T-helper 1 cell treated with Interleukin-12 subunit alpha and Interleukin-12 subunit beta and Interleukin-4 antibody, amounts not matched to agents 30 μg/mL and 1 μg/mL, for 36 hours (primary cell): ENCODE measurements around the gene HEYL.

Experiments
- H3K27ac Mint-ChIP-seq: one replicate; pipeline ENCODE4 v1.8.0; 2021; ENCODE audit warnings: mild to moderate bottlenecking, mixed read lengths
- H3K27me3 Mint-ChIP-seq: one replicate; pipeline ENCODE4 v1.8.0; 2021; ENCODE audit warnings: low read depth, mixed read lengths
- H3K36me3 Mint-ChIP-seq: one replicate; pipeline ENCODE4 v1.8.0; 2021; ENCODE audit warnings: low read depth, mixed read lengths
- H3K4me1 Mint-ChIP-seq: one replicate; pipeline ENCODE4 v1.8.0; 2021; ENCODE audit warnings: low read depth, mixed read lengths
- H3K4me3 Mint-ChIP-seq: one replicate; pipeline ENCODE4 v1.8.0; 2021; ENCODE audit warnings: mild to moderate bottlenecking, moderate library complexity, mixed read lengths
- H3K9me3 Mint-ChIP-seq: one replicate; pipeline ENCODE4 v1.8.0; 2021; ENCODE audit warnings: mixed read lengths

Gene HEYL

DNA sequence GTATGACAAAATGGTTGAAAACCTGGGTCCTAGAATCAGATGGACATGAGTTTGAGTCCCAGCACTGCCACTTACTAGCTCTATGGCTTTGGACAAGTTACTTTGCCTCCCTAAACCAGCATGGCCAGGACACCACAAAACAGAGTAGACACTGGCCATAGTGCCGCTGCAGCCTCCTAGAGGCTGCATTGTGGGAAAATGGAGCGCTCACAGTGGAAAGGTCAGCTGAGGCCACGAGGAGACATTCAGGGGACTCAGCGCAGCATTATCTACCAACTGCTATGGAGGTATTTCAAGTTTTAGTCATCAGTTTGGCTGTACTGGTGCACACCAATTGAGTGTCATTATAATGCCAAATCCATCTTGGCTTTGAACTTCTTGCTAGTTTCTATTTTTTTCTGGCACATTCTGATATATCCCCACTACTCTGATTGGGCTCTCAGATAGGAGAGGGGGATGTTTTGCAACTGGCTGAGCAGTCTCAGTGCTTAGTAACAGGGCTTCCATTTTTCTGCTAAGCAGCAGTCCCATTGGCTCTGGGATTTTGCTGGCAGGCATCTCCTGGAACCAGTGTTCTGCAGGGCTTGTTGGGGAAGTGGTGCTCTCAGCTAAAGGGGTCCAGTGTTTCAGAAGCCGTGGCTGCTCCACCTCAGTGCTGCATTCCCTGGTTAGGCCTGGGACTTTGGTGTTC lies 16.3 kb upstream of the HEYL start:
- Mint-ChIP-seq H3K4me1 (peaks cover 17% of the 10 kb centered on the region), H3K27ac (no peak overlapping the region), H3K4me3 (no peak overlapping the region), H3K36me3 (no peaks in the 10 kb centered on the region), H3K27me3 (peaks cover 3% of the 10 kb centered on the region), H3K9me3 (no peaks in the 10 kb centered on the region)

DNA sequence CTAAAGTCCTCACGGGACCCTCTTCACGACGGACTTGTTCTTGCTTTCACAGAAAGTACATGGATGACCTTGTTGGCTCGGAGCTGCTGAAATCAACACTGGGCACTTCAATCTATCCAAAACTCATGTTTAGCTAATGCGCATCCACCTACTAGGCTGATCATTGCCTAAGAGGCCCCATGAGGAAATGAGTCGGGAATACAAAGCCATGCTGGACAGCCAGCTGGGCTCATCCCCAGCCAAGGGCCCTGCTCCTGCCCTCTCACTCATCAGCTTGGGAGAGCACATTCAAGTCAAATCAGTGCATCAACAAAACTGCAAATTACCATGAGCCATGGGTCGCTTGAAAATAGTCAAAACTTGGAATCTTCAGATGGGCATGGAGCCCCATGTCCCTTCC lies 14.8 kb upstream of the HEYL start:
- Mint-ChIP-seq H3K27ac (no peak overlapping the region), H3K9me3 (no peaks in the 10 kb centered on the region), H3K27me3 (peaks cover 3% of the 10 kb centered on the region), H3K4me3 (no peak overlapping the region), H3K36me3 (no peaks in the 10 kb centered on the region), H3K4me1 (peaks cover 17% of the 10 kb centered on the region)

DNA sequence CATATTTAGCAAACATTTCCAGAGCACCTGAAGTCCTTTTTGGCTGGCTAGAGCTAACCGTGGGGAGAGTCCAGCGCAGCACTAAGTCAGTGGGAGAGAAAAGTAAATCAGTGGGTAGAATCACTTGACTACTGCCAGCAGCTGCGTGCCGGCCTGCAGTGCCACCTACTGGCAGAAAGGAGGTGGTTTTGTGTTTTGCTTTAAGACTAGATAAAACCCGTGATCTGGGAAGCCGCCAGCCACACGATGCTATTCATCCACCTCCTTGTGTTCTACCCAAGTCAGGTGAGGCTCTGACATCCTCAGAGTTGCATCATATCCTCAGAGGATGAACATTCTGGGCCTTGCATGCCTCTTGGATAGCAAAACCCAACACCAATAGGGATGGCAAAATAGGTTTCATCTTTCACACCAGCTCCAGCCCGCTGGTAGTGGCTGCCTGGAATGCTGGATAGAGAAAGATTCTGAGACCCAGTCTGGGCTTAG lies 14.1 kb upstream of the HEYL start:
- H3K9me3 Mint-ChIP-seq: no peaks in the 10 kb centered on the region
- peaks cover 17% of the 10 kb centered on the region for H3K4me1 Mint-ChIP-seq
- peaks cover 3% of the 10 kb centered on the region for H3K27me3 Mint-ChIP-seq
- H3K27ac Mint-ChIP-seq: no peak overlapping the region
- no peaks in the 10 kb centered on the region for H3K36me3 Mint-ChIP-seq
- no peak overlapping the region for H3K4me3 Mint-ChIP-seq

DNA sequence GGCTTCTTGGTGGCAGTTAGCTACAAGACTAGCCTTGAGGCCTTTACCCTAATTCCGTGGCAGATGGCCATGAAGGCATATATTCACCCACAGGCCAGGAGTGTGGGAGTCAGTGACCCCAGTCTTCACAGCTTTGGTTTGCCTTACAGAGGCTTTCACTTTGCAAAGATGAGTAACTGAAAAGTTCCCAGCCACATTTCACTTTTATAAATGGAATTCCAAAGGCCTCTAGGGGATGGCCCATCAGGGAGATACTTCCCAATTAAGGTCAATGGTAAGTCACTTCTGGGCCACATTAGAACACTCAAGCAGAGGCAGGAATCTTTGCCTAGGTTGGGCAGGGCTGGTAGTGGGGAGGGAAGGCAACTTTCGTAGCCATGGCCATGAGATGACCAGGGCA lies 13.1 kb upstream of the HEYL start:
- Mint-ChIP-seq H3K27me3 (peaks cover 3% of the 10 kb centered on the region), H3K9me3 (no peaks in the 10 kb centered on the region), H3K36me3 (no peaks in the 10 kb centered on the region), H3K4me1 (peaks cover 12% of the 10 kb centered on the region), H3K27ac (no peak overlapping the region), H3K4me3 (no peak overlapping the region)

DNA sequence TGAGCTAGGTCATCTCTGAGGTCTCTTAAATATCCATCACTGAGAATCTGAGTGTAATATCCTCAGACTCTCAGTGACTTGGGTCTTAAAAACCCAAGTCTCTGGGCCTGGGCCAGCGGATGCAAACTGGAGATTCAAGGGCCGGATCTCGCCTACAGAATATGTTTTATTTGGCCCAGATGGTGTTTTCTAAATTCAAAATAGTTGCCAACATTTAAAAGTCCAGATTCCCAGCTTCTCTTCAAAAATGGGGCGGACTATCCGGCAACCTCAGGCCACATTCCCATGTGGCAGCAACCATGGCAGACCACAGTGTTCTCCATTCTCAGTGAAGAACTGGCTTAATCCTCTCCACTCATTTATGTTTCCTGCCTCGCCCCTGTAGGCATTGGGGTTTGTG lies 12.7 kb upstream of the HEYL start:
- Mint-ChIP-seq H3K27ac (no peak overlapping the region), H3K36me3 (no peaks in the 10 kb centered on the region), H3K27me3 (peaks cover 3% of the 10 kb centered on the region), H3K9me3 (no peaks in the 10 kb centered on the region), H3K4me3 (no peak overlapping the region), H3K4me1 (peaks cover 12% of the 10 kb centered on the region)

DNA sequence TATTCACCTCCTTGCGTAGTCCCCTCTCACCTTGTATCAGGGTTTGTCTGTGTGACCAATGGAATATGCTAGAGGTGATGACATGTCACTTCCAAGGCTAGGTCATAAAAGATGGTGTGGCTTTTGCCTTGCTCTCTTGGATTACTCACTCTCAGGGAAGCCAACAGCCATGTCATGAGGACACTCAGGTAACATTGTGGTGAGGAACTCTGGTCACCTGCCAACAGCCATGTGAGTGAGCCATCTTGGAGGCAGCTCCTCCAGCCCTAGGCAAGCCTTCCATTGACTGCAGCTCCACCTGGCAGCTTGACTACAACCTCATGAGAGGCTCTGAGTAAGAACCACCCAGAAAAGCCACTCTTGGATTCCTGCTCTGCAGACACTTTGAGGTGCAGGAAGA lies 11.0 kb upstream of the HEYL start:
- H3K36me3 Mint-ChIP-seq: no peaks in the 10 kb centered on the region
- no peak overlapping the region for H3K27ac Mint-ChIP-seq
- no peaks in the 10 kb centered on the region for H3K9me3 Mint-ChIP-seq
- H3K4me1 Mint-ChIP-seq: peaks cover 12% of the 10 kb centered on the region
- peaks cover 3% of the 10 kb centered on the region for H3K27me3 Mint-ChIP-seq
- H3K4me3 Mint-ChIP-seq: no peak overlapping the region

DNA sequence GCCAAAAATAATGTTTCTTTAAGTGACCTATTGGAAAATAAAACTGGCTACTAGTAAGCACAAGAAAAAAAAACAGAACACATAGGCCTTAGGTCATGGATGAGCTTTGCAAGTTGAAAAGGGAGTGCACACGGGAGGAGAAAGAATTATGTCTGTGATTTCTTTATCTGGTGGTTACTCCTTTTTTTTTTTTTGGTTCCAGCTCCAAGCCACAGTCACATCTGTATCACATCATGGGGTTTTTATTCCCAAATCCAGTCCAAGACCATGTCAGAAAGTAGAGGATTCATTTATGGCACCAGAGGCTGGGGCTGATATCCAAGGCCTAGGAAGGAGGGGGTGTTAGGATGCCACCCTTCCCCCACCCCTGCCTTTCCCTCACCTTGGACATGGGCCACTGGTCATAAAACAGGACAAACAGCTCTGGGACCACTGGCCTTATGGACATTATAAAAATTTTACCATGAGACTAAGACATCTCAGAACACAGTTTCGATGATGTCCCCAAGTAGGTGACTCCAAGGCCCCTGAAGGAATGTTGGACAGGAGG lies 10.3 kb upstream of the HEYL start:
- H3K27me3 Mint-ChIP-seq: peaks cover 3% of the 10 kb centered on the region
- H3K27ac Mint-ChIP-seq: no peak overlapping the region
- no peaks in the 10 kb centered on the region for H3K9me3 Mint-ChIP-seq
- H3K4me3 Mint-ChIP-seq: no peak overlapping the region
- H3K36me3 Mint-ChIP-seq: no peaks in the 10 kb centered on the region
- H3K4me1 Mint-ChIP-seq: peaks cover 12% of the 10 kb centered on the region

DNA sequence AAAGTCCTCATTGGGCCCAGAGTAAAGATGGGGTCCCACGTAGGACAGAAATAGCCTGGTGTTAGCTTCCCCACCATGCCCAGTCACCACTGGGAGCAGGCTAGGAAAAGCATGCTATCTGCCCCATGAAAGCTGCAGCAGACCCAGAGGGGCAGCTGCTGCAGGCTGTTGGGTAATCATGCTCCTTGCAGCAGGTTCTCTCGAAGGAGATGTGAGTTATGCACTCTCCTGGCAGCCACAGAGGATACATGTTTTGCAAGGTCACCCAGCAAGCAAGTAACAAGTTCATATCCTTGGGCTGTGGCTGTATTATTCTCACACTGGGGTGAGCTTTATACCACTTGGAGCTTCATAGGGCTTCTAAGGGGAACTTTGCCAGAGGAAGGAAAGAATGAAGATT lies 9.1 kb upstream of the HEYL start:
- Mint-ChIP-seq H3K27ac (no peak overlapping the region), H3K4me3 (no peak overlapping the region), H3K27me3 (no peaks in the 10 kb centered on the region), H3K4me1 (peaks cover 6% of the 10 kb centered on the region), H3K9me3 (no peaks in the 10 kb centered on the region), H3K36me3 (no peaks in the 10 kb centered on the region)

DNA sequence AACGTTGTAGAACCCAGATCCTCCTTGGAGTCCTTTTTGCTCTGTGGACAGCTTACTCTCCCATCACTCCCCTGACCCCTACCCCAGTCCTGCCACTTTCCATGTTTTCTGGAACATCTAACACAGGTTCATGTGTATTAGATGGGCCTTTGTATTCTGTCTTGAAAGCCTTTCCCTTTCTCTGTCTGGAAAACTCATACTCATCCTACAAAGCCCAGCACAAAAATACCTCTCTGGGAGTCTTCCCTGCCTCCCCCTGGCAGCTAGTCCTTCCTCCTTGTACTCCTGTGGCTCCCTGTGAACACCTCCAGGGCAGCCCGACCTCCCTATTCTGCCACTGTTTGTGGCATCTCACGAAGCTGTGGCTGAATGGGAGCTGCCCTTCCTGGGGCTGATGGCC lies 7.8 kb upstream of the HEYL start:
- H3K9me3 Mint-ChIP-seq: no peaks in the 10 kb centered on the region
- no peaks in the 10 kb centered on the region for H3K36me3 Mint-ChIP-seq
- no peaks in the 10 kb centered on the region for H3K4me1 Mint-ChIP-seq
- H3K27me3 Mint-ChIP-seq: no peaks in the 10 kb centered on the region
- no peak overlapping the region for H3K27ac Mint-ChIP-seq
- no peak overlapping the region for H3K4me3 Mint-ChIP-seq

DNA sequence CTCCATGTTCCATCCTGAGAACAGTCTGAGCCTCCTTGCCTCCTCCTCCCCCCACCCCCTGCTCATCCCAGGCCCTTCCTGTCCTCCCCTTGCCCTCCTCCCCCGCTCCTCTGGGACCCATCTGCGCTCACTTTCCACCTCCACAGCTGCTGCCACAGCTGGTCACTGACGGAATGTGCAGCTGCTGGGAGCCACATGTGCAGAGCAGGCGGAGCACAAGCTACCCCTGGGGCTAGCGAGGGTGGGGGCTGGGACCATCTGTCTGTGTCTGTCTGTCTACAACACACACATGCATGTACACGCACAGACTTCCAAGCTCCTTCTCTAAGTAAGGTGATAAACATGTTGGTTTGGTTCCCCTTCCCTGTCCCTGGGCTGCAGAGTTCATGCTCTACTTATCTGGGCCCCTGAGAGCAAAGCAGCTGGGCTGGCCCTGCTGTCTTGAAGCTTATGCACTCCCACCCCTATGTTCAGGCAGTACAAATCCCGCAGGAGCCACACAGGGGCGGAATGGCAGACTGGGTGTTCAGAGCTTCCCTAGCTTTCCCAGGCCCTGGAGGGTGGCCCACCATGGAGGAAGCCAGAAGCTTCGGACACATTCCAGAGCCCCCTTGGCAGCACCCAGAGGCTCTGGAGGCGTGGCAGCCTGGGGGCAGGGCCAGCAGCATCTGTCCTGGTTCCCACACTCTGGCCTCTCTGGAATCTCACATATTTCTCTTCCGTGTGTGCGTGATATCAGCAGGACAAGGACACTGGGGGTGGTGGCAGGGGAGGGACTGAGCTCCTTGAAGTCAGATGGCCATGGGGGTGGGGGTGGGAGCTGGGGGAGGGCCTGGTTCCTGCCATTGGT lies 7.0 kb upstream of the HEYL start:
- no peak overlapping the region for H3K4me3 Mint-ChIP-seq
- H3K4me1 Mint-ChIP-seq: no peaks in the 10 kb centered on the region
- no peak overlapping the region for H3K27ac Mint-ChIP-seq
- H3K9me3 Mint-ChIP-seq: no peaks in the 10 kb centered on the region
- H3K36me3 Mint-ChIP-seq: no peaks in the 10 kb centered on the region
- no peaks in the 10 kb centered on the region for H3K27me3 Mint-ChIP-seq

DNA sequence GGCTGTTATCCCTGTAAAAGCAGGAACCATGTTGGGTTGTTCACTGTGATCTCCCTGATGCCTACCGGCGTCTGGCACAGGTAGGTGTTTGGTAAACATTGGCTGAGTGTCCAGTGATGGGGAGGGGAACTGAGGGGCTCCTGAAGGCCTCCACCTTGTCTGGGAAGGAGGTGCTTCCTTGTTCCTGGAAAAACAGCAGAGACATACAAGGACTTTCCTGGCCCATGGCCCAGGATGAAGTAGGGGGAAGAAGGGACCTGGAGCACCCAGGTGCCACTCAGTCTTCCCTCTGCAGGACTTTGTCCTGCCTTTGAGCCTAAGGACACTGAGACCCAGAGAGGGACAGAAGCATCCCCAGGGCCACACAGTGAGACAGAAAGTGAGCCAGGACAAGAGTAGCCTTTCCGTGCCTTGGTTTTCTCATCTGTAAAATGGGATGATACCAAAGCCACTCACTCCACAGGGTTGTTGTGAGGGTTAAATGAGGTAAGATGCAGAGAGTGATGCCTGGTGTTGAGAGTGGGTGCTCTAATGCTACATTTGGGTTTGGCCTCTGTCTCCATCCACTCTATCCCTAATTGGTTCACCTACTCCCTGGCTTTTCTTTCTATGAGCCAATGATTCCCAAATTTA lies 6.1 kb upstream of the HEYL start:
- H3K4me1 Mint-ChIP-seq: no peaks in the 10 kb centered on the region
- no peak overlapping the region for H3K4me3 Mint-ChIP-seq
- H3K36me3 Mint-ChIP-seq: no peaks in the 10 kb centered on the region
- H3K27ac Mint-ChIP-seq: no peak overlapping the region
- H3K9me3 Mint-ChIP-seq: no peaks in the 10 kb centered on the region
- peaks cover 3% of the 10 kb centered on the region for H3K27me3 Mint-ChIP-seq

DNA sequence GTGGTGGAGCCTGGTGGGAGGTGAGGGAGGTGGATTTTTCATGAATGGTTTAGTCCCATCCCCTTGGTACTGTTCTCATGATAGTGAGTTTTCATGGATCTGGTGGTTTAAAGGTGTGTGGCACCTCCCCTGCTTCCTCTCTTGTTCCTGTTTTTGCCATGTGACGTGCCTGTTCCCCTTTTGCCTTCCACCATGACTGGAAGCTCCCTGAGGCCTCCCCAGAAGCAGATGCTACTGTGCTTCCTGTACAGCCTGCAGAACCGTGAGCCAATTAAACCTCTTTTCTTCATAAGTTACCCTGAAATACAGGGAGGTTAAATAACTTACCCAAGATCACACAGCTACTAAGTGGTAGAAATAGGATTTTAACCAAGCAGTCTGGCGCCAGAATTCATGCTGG lies 4.3 kb upstream of the HEYL start:
- Mint-ChIP-seq H3K4me3 (no peak overlapping the region), H3K4me1 (no peaks in the 10 kb centered on the region), H3K27me3 (peaks cover 9% of the 10 kb centered on the region), H3K9me3 (no peaks in the 10 kb centered on the region), H3K27ac (no peak overlapping the region), H3K36me3 (no peaks in the 10 kb centered on the region)

DNA sequence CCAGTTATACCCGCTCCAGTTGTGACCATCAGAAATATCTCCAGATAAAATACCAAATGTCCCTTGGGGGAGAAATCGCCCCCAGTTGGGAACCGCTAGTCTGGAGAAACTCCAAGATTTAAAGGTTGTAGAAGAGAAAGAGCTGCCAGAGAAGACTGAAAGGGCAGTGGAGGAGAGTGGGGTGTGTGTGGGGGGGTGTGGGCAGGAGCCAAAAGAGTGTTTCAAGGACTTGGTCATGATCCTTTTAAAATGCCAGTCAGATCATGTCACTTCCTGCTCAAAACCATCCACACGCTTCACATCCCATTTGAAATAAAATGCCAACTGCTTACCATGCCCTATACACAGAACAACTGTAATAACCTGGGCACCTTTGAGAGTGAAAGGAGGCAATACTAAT lies 3.4 kb upstream of the HEYL start:
- no peak overlapping the region for H3K4me3 Mint-ChIP-seq
- no peaks in the 10 kb centered on the region for H3K36me3 Mint-ChIP-seq
- no peaks in the 10 kb centered on the region for H3K9me3 Mint-ChIP-seq
- no peak overlapping the region for H3K27ac Mint-ChIP-seq
- H3K4me1 Mint-ChIP-seq: no peaks in the 10 kb centered on the region
- H3K27me3 Mint-ChIP-seq: peaks cover 18% of the 10 kb centered on the region

DNA sequence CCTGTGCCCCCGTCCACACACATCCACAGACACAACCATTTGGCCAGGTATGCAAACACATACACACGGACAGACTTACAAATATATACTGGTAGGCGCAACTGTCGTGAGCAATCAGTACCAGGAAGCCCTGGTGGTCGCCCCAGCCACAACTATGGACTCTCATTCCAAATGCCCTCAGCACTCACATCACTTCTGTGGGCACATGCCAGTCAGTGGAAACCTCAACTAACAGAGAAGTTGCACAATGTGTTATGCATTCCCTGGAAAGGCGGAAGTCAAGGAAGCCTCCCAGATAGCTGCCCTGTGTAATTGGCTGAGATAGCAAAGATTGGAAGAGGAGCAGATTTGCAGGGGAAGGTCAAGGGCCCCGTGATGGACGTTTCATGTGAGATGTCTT lies 1.4 kb upstream of the HEYL start:
- Mint-ChIP-seq H3K9me3 (no peaks in the 10 kb centered on the region), H3K36me3 (no peaks in the 10 kb centered on the region), H3K4me3 (no peak overlapping the region), H3K27me3 (peaks cover 24% of the 10 kb centered on the region), H3K27ac (no peak overlapping the region), H3K4me1 (no peaks in the 10 kb centered on the region)

DNA sequence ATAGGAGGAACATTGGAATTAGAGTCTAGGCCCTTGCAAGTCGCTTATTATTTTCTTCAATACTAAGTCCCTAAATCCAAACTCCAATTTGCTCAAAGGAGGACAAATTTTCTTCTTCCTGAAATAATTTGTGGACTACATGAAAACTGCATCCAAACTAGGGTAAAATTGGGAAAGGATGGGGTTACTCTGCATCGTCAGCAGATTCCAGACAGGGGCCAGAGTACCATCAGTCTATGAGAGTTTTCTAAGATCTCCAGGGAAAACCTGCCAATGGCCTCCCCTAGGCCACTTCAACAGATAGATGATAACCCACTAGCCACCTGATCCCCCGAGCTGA lies 508 bp downstream of the HEYL start:
- H3K4me1 Mint-ChIP-seq: no peaks in the 10 kb centered on the region
- H3K4me3 Mint-ChIP-seq: peak overlapping the region; percentile 45
- H3K36me3 Mint-ChIP-seq: no peaks in the 10 kb centered on the region
- H3K27me3 Mint-ChIP-seq: peaks cover 36% of the 10 kb centered on the region
- H3K9me3 Mint-ChIP-seq: no peaks in the 10 kb centered on the region
- no peak overlapping the region for H3K27ac Mint-ChIP-seq
